Neural cell (in vitro differentiated cells): ENCODE results near the gene GAA. TPM values are rescaled to one million over a fixed set of nuclear protein-coding genes. Genes with fewer than 3 reads are reported as not detected.

Experiments used
- H2AFZ ChIP-seq: fragments of 200-600, 300-800 bp; sonication (generic), shearing (Covaris generic); 2 replicates; pipeline ENCODE4 v1.6.0; 2014; ENCODE audit warnings: low read depth, mild to moderate bottlenecking, antibody characterized with exemption, low read length, moderate library complexity
- H3F3A ChIP-seq: fragments of 200-600 bp; shearing (Covaris generic); 2 replicates; pipeline ENCODE4 v1.6.1; 2016; ENCODE audit warnings: mild to moderate bottlenecking, moderate library complexity, mixed read lengths, antibody characterized with exemption, low read length; ENCODE audit not compliant: insufficient read depth, poor library complexity, severe bottlenecking
- H3K27ac ChIP-seq: fragments of 200-600, 300-800 bp; sonication (generic), shearing (Covaris generic); 2 replicates; pipeline ENCODE4 v1.5.1; 2014; ENCODE audit warnings: mild to moderate bottlenecking, low read length, moderate library complexity
- H3K27me3 ChIP-seq: fragments of 300-800, 200-600 bp; sonication (generic), shearing (Covaris generic); 2 replicates; pipeline ENCODE4 v1.6.0; 2014; ENCODE audit warnings: mild to moderate bottlenecking, low read depth, low read length, moderate library complexity; ENCODE audit not compliant: insufficient read depth
- H3K36me3 ChIP-seq: fragments of 300-800, 200-600 bp; sonication (generic), shearing (Covaris generic); 2 replicates; pipeline ENCODE4 v1.5.1; 2014; ENCODE audit warnings: mild to moderate bottlenecking, antibody characterized with exemption, low read length, moderate library complexity; ENCODE audit not compliant: insufficient read depth
- H3K4me2 ChIP-seq: fragments of 300-800, 200-600 bp; sonication (generic), shearing (Covaris generic); 2 replicates; pipeline ENCODE4 v1.6.0; 2014; ENCODE audit warnings: mild to moderate bottlenecking, low read length
- H3K4me3 ChIP-seq: fragments of 300-800, 200-600 bp; sonication (generic), shearing (Covaris generic); 2 replicates; pipeline ENCODE4 v1.5.1; 2014; ENCODE audit warnings: mild to moderate bottlenecking, low read length, moderate library complexity
- H3K79me2 ChIP-seq: fragments of 200-600 bp; shearing (Covaris generic); replicated peaks from 2 replicates; pipeline ENCODE4 v1.6.0; 2014; ENCODE audit warnings: mild to moderate bottlenecking, low read length, moderate library complexity; ENCODE audit not compliant: insufficient read depth
- H3K9ac ChIP-seq: fragments of 300-800, 200-600 bp; sonication (generic), shearing (Covaris generic); 2 replicates; pipeline ENCODE4 v1.6.1; 2016; ENCODE audit warnings: mild to moderate bottlenecking, low read length, mixed read lengths
- H3K9me2 ChIP-seq: fragments of 200-600 bp; shearing (Covaris generic); 2 replicates; pipeline ENCODE4 v1.6.1; 2016; ENCODE audit warnings: mild to moderate bottlenecking, low read length, mixed read lengths; ENCODE audit not compliant: insufficient read depth
- H3K9me3 ChIP-seq: fragments of 200-600, 300-800 bp; sonication (generic), shearing (Covaris generic); 2 replicates; pipeline ENCODE4 v1.6.1; 2016; ENCODE audit warnings: mild to moderate bottlenecking, mixed run types, low read length, moderate library complexity, mixed read lengths
- H4K20me1 ChIP-seq: fragments of 200-600 bp; shearing (Covaris generic); 2 replicates; pipeline ENCODE4 v1.6.1; 2016; ENCODE audit warnings: mild to moderate bottlenecking, mixed run types; ENCODE audit not compliant: insufficient read depth
- EP300 ChIP-seq: fragments of 450-650 bp; conservative IDR thresholded peaks from 2 replicates; pipeline ENCODE4 v1.6.1; 2014; ENCODE audit warnings: antibody characterized with exemption, mild to moderate bottlenecking, moderate library complexity; ENCODE audit not compliant: poor library complexity, severe bottlenecking
- EZH2 ChIP-seq: fragments of 200-600, 300-800 bp; shearing (Covaris generic), sonication (generic); IDR thresholded peaks from 2 replicates; pipeline ENCODE4 v1.6.1; 2014; ENCODE audit warnings: antibody characterized with exemption, low read length, borderline replicate concordance, mild to moderate bottlenecking; ENCODE audit not compliant: insufficient read depth, poor library complexity, severe bottlenecking
- MXI1 ChIP-seq: fragments of 450-650 bp; conservative IDR thresholded peaks from 2 replicates; pipeline ENCODE4 v1.6.1; 2014; ENCODE audit warnings: antibody characterized with exemption, mild to moderate bottlenecking; ENCODE audit not compliant: poor library complexity, severe bottlenecking
- POLR2AphosphoS5 ChIP-seq: IDR thresholded peaks from 2 replicates; pipeline ENCODE4 v1.6.1; 2012
- RAD21 ChIP-seq: fragments of 450-650 bp; conservative IDR thresholded peaks from 2 replicates; pipeline ENCODE4 v1.6.1; 2014; ENCODE audit warnings: antibody characterized with exemption, mild to moderate bottlenecking, moderate library complexity
- SMC3 ChIP-seq: fragments of 450-650 bp; conservative IDR thresholded peaks from 2 replicates; pipeline ENCODE4 v1.6.1; 2014; ENCODE audit warnings: antibody characterized with exemption, mild to moderate bottlenecking, moderate library complexity; ENCODE audit not compliant: poor library complexity
- TAF1 ChIP-seq: IDR thresholded peaks from 2 replicates; pipeline ENCODE4 v1.6.1; 2012; ENCODE audit warnings: low read depth
- polyA plus RNA-seq: library from polyadenylated mRNA; depleted of rRNA; stranded (reverse); fragments of >200 nt; gene quantifications from 2 replicates; pipeline ENCODE4 v1.2.3, GENCODE V29; 2014
- TF ChIP-seq, protein P1 (sequence below): IDR thresholded peaks from 2 replicates; pipeline ENCODE4 v1.6.1; 2012; ENCODE audit warnings: borderline replicate concordance
- TF ChIP-seq, protein P2 (sequence below): fragments of 450-650 bp; IDR thresholded peaks from 2 replicates; pipeline ENCODE4 v1.5.1; 2014; ENCODE audit warnings: antibody characterized with exemption, mild to moderate bottlenecking, moderate library complexity; ENCODE audit not compliant: poor library complexity, severe bottlenecking

Gene GAA
- polyA plus RNA-seq, 1 donor from 2014 or later, result 58.9 TPM

DNA sequence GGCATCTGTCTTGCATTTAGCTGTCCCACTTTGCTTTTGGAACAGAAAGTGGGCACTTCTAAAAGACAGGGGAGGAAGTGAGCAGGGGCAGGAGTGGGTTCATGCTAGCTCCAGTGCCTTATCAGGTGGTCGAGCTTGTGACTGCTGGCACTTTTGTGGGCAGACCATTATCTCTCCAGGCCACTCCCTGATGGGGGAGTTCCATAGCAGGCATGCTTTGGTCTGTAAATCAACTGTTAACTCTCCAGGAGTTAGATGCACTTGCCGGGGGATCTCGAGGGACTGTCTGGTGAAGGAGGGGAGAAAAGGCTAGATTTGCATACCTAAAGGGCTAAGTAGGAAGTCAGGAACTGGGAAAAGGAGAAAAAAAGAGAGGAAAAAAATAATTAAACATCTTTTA, 59.2 kb downstream of the GAA start:
- Histone ChIP-seq H3K79me2 (no peaks in the 10 kb centered on the region), H2AFZ (no peak overlapping the region), H3K9me2 (no peaks in the 10 kb centered on the region), H3K9ac (no peak overlapping the region), H3K36me3 (no peaks in the 10 kb centered on the region), H3K4me3 (no peak overlapping the region), H4K20me1 (no peaks in the 10 kb centered on the region), H3K9me3 (no peaks in the 10 kb centered on the region), H3K27ac (no peak overlapping the region), H3F3A (no peaks in the 10 kb centered on the region), H3K4me2 (no peak overlapping the region), H3K27me3 (no peaks in the 10 kb centered on the region)
- no peak for TF ChIP-seq POLR2AphosphoS5
- no peak for TF ChIP-seq EP300
- no peak for TF ChIP-seq TAF1
- TF ChIP-seq, protein P1, sequence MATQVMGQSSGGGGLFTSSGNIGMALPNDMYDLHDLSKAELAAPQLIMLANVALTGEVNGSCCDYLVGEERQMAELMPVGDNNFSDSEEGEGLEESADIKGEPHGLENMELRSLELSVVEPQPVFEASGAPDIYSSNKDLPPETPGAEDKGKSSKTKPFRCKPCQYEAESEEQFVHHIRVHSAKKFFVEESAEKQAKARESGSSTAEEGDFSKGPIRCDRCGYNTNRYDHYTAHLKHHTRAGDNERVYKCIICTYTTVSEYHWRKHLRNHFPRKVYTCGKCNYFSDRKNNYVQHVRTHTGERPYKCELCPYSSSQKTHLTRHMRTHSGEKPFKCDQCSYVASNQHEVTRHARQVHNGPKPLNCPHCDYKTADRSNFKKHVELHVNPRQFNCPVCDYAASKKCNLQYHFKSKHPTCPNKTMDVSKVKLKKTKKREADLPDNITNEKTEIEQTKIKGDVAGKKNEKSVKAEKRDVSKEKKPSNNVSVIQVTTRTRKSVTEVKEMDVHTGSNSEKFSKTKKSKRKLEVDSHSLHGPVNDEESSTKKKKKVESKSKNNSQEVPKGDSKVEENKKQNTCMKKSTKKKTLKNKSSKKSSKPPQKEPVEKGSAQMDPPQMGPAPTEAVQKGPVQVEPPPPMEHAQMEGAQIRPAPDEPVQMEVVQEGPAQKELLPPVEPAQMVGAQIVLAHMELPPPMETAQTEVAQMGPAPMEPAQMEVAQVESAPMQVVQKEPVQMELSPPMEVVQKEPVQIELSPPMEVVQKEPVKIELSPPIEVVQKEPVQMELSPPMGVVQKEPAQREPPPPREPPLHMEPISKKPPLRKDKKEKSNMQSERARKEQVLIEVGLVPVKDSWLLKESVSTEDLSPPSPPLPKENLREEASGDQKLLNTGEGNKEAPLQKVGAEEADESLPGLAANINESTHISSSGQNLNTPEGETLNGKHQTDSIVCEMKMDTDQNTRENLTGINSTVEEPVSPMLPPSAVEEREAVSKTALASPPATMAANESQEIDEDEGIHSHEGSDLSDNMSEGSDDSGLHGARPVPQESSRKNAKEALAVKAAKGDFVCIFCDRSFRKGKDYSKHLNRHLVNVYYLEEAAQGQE, result no peak
- TF ChIP-seq EZH2, result no peak
- TF ChIP-seq SMC3, result no peak
- TF ChIP-seq, protein P2, sequence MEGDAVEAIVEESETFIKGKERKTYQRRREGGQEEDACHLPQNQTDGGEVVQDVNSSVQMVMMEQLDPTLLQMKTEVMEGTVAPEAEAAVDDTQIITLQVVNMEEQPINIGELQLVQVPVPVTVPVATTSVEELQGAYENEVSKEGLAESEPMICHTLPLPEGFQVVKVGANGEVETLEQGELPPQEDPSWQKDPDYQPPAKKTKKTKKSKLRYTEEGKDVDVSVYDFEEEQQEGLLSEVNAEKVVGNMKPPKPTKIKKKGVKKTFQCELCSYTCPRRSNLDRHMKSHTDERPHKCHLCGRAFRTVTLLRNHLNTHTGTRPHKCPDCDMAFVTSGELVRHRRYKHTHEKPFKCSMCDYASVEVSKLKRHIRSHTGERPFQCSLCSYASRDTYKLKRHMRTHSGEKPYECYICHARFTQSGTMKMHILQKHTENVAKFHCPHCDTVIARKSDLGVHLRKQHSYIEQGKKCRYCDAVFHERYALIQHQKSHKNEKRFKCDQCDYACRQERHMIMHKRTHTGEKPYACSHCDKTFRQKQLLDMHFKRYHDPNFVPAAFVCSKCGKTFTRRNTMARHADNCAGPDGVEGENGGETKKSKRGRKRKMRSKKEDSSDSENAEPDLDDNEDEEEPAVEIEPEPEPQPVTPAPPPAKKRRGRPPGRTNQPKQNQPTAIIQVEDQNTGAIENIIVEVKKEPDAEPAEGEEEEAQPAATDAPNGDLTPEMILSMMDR, result no peak
- TF ChIP-seq MXI1, result no peak
- TF ChIP-seq RAD21, result no peak

DNA sequence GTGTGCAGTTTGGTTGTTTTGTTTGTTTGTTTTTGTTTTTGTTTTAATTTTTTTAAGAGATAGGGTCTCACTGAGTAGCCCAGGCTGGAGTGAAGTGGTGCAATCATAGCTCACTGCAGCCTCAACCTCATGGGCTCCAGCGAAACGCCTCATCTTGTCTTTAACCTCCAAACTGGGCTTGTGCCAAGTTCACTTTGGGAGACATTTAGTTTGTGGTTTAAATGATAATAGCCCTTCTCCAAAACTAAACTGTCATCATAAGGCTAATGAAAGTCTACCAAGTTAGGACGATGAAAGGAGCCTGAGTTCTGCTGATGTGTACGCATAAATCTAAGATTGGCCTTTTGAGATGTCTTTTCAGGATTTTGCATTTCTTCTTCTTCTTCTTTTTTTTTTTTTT, 62.0 kb downstream of the GAA start:
- Histone ChIP-seq H3K27me3 (no peaks in the 10 kb centered on the region), H3K4me2 (no peak overlapping the region), H4K20me1 (no peaks in the 10 kb centered on the region), H2AFZ (no peak overlapping the region), H3K79me2 (no peaks in the 10 kb centered on the region), H3K9ac (no peak overlapping the region), H3K27ac (no peak overlapping the region), H3K36me3 (no peaks in the 10 kb centered on the region), H3K4me3 (no peak overlapping the region), H3K9me2 (no peaks in the 10 kb centered on the region), H3K9me3 (no peaks in the 10 kb centered on the region), H3F3A (no peaks in the 10 kb centered on the region)
- TF ChIP-seq EZH2, result no peak
- TF ChIP-seq, protein P2, result no peak
- no peak for TF ChIP-seq POLR2AphosphoS5
- TF ChIP-seq RAD21, result no peak
- no peak for TF ChIP-seq TAF1
- TF ChIP-seq, protein P1, result no peak
- no peak for TF ChIP-seq EP300
- no peak for TF ChIP-seq SMC3
- TF ChIP-seq MXI1, result no peak
